ENCODE results near the gene TSEN15.

TSEN15 gene

DNA sequence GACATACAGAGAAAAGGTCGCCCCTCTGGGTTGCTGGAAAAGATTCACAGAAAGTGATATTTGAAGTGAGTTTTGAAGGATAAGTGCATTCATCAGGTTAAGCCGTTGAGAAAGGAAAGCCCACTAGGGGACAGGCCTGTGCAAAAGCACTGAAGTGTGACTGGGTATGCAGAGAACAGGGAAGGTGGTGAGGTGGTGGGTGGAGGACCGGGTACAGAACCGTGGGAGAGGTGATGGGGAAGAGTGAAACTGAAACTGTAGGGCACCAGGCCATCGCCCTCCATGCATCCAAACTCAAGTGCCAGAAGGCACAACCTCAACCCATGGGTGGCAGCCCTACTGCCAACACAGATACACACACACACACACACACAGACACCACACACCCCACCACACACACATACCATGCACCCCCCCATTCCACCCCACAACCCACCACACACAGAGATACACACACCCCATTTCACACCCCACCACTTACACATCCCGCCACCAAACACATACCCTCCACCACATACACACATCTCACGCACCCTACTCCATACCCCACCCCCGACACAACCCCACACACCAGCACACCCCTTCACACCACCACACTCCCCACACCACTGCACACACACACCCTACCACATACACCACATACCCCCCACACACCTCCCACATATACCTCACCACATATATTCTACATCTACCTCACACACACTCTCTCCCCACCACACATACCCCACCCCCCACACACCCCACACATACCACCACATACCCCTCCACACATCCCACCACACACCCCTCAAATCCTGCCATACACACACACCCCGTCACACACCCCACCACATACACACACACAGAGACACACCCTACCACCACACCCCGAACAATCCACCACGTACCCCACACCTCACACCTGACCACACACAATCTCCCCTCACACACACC lies 59.0 kb downstream of the TSEN15 start:
- no peak for DNase-seq

DNA sequence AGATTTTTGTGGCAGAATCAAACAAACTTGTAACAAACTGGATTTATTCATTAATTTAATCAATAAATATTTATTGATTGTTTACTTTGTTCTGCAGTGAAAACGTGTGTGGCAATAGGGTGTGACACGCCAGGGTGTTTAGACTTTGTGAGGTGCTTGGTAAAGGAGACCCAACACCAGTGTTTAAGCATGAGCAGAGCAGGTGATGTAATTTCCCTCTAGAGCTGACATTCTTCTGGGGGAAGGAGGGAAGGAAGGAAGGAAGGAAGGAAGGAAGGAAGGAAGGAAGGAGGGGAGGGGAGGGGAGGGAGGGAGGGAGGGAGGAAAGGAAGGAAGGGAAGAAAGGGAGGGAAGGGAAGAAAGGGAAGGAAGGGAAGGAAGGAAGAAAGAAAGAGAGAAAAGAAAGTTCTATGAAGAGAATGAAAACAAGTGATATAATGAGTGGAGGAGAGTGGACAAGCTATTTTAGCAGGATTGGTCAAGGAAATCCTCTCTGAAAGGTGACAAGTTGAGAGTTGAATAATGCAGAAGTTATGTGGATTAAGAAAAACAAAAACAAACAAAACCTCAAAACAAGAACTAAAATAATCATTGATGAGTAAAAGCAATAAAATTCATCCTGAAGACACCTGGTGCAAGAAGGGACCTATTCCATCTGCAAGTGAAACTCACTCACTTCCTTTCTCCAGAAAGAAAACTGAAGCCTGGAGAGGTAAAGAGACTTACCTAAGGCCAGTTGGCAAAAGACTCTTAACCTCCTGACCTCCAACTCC lies 60.8 kb downstream of the TSEN15 start:
- DNase-seq = no peak

DNA sequence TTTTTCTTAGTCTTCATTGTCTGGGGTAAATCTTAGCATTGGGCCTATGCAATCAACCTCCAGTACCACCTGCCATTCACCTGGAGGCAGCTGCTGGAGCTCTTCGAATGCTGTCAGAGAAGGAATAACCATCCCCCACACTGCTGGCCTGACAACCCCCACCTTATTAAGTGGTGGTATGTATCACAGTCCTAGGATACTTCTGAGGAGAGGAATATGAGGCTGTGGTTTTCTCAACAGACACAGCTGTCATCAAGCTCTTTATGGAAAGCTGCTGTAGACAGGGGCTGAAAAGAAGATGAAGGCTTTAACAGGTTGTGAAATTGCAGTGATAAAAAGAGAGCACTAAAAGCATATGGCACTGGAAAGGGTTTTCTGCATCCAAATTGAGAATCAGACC lies 61.7 kb downstream of the TSEN15 start:
- DNase-seq = no peak

DNA sequence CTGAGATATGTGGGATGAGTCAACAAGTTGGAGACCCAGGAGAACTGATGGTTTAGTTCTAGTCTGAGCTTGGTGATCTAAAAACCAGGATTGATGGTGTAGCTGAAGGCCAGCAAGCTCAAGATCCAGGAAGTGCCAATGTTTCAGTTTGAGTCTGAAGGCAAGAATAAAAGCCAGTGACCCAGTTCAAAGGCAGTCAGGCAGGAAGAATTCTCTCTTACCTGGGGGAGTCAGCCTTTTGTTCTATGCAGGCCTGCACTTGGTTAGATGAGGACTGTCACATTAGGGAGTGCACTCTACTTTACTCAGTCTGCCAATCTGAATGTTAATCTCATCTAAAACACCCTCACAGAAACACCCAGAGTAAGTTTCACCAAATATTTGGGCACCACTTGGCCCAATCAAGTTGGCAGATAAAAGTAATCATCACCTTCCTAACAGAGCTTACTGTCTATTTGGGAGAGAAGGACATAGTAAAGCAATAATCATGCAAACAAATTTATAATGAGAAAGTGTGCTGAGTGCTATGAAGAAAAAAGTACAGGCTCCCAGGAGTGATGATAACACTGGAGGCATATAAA lies 63.4 kb downstream of the TSEN15 start:
- no peak for DNase-seq

DNA sequence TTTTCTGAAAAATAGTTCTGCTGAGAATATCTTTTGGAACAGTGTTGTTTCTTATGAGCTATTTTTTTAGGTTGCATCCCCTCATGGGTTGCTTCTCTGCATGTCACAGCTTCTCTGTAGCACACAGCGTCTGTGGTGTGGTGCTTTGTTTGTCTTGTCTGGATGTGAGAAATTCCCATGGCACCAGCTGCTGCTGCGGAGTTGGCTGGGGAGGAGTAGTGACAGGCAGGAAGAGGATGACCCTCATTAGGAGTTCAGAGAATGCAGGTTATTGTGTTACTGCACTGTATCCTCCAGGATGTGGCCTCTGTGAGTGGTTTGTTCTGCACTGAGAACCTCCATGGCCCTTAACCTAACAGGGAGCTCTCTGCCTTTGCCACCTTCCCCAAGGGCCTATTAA lies 64.8 kb downstream of the TSEN15 start:
- DNase-seq = no peak

DNA sequence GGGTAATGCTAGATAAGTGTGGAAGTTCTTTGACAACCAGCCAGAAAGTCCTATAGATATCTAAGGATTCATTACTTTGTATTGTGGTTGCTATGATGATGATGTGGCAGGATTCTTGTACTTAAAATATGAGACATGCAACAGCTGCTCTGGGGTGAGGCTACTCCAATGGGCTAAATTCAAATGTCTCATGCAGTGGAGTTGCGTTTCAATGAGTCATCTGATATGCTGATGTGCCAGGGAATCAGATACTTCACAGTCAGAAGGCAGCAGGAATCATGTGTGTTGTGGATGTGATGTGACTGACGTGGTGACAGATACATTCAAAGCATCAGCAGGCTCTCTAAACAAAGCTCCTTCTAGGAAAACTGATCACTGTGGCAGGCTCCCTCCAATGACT lies 66.5 kb downstream of the TSEN15 start:
- DNase-seq = no peak
